Left ventricle myocardium inferior (tissue), 1 donor: ENCODE measurements around the gene P2RX1. TPM values are rescaled to one million over a fixed set of nuclear protein-coding genes. Genes with fewer than 3 reads are reported as not detected.

ENCODE experiments used
- DNase-seq: peaks from one replicate; pipeline ENCODE4 v3.0.0-alpha.2; 2020
- H3K27ac ChIP-seq: fragments of 200-600 bp; replicated peaks from 2 replicates; pipeline ENCODE4 v1.8.0; 2021
- H3K27me3 ChIP-seq: fragments of 200-600 bp; 2 replicates; pipeline ENCODE4 v1.8.0; 2021; ENCODE audit warnings: low read depth
- H3K36me3 ChIP-seq: fragments of 200-600 bp; 2 replicates; pipeline ENCODE4 v1.8.0; 2021
- H3K4me1 ChIP-seq: fragments of 200-600 bp; 2 replicates; pipeline ENCODE4 v1.8.0; 2021
- H3K4me3 ChIP-seq: fragments of 200-600 bp; 2 replicates; pipeline ENCODE4 v1.8.0; 2021; ENCODE audit warnings: mild to moderate bottlenecking, moderate library complexity
- H3K9me3 ChIP-seq: fragments of 200-600 bp; replicated peaks from 2 replicates; pipeline ENCODE4 v1.8.0; 2021
- CTCF ChIP-seq: fragments of 200-600 bp; IDR thresholded peaks from 2 replicates; pipeline ENCODE4 v1.8.0; 2021; ENCODE audit warnings: antibody characterized with exemption, mild to moderate bottlenecking, borderline replicate concordance
- intact Hi-C: fragments of 100-400 bp; cut with micrococcal nuclease; formaldehyde crosslinking; loops from one replicate; pipeline ENCODE4 v1.11.0; 2022
- total RNA-seq: library from RNA; stranded (reverse); fragmentation: NEBNext Ultra II Directional; extraction: Animal tissue kit (Norgen Biotek cat#: 25700); gene quantifications from one replicate; pipeline ENCODE4 v1.2.1, GENCODE V29; 2021
- donor health status: DM: no; HTN: yes; CAD: no; lungs with severe emphysema.

Gene P2RX1
- total RNA-seq, 1 donor from 2014 or later: 0.55 TPM

GRCh38 chr17:3911271-3912053, 4.8 kb downstream of the P2RX1 start:
- no peak for DNase-seq
- Histone ChIP-seq H3K9me3 (no peaks in the 10 kb centered on the region), H3K36me3 (no peaks in the 10 kb centered on the region), H3K4me1 (peaks cover 16% of the 10 kb centered on the region), H3K27ac (no peak overlapping the region), H3K4me3 (no peak overlapping the region), H3K27me3 (no peaks in the 10 kb centered on the region)
- intact Hi-C loops: no loop called here
- no peak for TF ChIP-seq CTCF

GRCh38 chr17:3910420-3911270, 5.6 kb downstream of the P2RX1 start:
- H3K36me3 ChIP-seq: no peaks in the 10 kb centered on the region
- no peak for TF ChIP-seq CTCF
- H3K9me3 ChIP-seq: no peaks in the 10 kb centered on the region
- no peak for DNase-seq
- peaks cover 9% of the 10 kb centered on the region for H3K4me1 ChIP-seq
- H3K27ac ChIP-seq: no peak overlapping the region
- no peaks in the 10 kb centered on the region for H3K27me3 ChIP-seq
- intact Hi-C loops: no loop called here
- H3K4me3 ChIP-seq: no peak overlapping the region

GRCh38 chr17:3909257-3909656, 7.0 kb downstream of the P2RX1 start:
- Histone ChIP-seq H3K27me3 (no peaks in the 10 kb centered on the region), H3K36me3 (no peaks in the 10 kb centered on the region), H3K27ac (no peak overlapping the region), H3K4me1 (peaks cover 9% of the 10 kb centered on the region), H3K9me3 (no peaks in the 10 kb centered on the region), H3K4me3 (no peak overlapping the region)
- TF ChIP-seq CTCF: no peak
- no peak for DNase-seq
- intact Hi-C loops: no loop called here

GRCh38 chr17:3907483-3908216, 8.6 kb downstream of the P2RX1 start:
- Histone ChIP-seq H3K36me3 (no peaks in the 10 kb centered on the region), H3K9me3 (no peaks in the 10 kb centered on the region), H3K4me3 (no peak overlapping the region), H3K4me1 (no peaks in the 10 kb centered on the region), H3K27ac (no peak overlapping the region), H3K27me3 (no peaks in the 10 kb centered on the region)
- intact Hi-C loops: no loop called here
- no peak for DNase-seq
- peak; percentile 46 for TF ChIP-seq CTCF

GRCh38 chr17:3906881-3907280, 9.4 kb downstream of the P2RX1 start:
- Histone ChIP-seq H3K9me3 (no peaks in the 10 kb centered on the region), H3K27me3 (no peaks in the 10 kb centered on the region), H3K27ac (no peak overlapping the region), H3K36me3 (no peaks in the 10 kb centered on the region), H3K4me3 (no peak overlapping the region), H3K4me1 (no peaks in the 10 kb centered on the region)
- intact Hi-C loops: no loop called here
- no peak for TF ChIP-seq CTCF
- DNase-seq: no peak
